ENCODE measurements around the gene PDE6B. TPM values are rescaled to one million over a fixed set of nuclear protein-coding genes. Genes with fewer than 3 reads are reported as not detected.

PDE6B gene
- polyA plus RNA-seq, 2 of the 4 experiments (the other 2 are of a cell fraction): not detected

DNA sequence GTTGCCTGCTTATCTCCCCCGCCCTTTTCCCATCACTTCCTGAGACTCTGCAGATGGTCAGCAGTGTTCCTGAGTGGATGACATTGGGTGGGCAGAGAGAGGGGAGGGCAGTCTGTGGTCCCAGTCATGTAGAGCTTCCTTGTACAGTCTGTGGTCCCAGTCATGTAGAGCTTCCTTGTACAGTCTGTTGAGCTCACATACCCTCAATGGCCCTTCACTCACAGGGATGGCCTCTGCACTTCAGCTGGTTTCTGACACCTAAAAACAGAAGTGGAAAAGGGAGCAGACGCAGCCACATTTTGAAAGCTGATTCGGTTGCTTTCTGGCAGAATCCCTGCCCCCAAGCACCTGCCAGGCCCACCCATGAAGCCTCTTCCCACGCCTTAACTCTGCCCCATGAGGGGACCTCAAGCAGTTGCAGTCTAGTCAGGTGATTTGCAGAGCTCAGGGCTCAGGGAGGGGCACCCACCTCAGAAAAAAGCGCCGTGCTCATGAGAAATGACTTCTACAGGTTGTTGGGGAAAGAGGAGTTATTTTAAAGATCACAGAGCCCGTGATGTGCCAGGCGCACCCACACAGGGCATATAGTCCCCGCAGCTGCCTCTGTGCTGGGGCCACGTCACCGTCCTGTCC is 45.7 kb upstream of the PDE6B start:
- ATAC-seq: no peak; a peak in 1 of 6 replicates
- WGBS (ENCODE audit: missing lambda C conversion rate): 45% methylated on average over 9 of the region's 11 CpGs
- H3K4me1 ChIP-seq: no peaks in the 10 kb centered on the region
- TF ChIP-seq, protein P1, sequence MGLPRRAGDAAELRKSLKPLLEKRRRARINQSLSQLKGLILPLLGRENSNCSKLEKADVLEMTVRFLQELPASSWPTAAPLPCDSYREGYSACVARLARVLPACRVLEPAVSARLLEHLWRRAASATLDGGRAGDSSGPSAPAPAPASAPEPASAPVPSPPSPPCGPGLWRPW (IDR thresholded peaks at IDR 0.05): no peak
- no peak for TF ChIP-seq CHD4 (IDR thresholded peaks at IDR 0.05; ENCODE audit: borderline replicate concordance)
- TF ChIP-seq FOSL2 (IDR thresholded peaks at IDR 0.05): no peak
- no peak for TF ChIP-seq FOSL2 (CRISPR knock-in tag; IDR thresholded peaks at IDR 0.05)
- TF ChIP-seq HOXA7 (CRISPR knock-in tag; IDR thresholded peaks at IDR 0.05): no peak
- TF ChIP-seq, protein P2, sequence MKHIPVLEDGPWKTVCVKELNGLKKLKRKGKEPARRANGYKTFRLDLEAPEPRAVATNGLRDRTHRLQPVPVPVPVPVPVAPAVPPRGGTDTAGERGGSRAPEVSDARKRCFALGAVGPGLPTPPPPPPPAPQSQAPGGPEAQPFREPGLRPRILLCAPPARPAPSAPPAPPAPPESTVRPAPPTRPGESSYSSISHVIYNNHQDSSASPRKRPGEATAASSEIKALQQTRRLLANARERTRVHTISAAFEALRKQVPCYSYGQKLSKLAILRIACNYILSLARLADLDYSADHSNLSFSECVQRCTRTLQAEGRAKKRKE (CRISPR knock-in tag; IDR thresholded peaks at IDR 0.05; ENCODE audit: low read depth): no peak
- TF ChIP-seq TFCP2L1 (CRISPR knock-in tag; IDR thresholded peaks at IDR 0.05): no peak
- no peak for TF ChIP-seq NR3C1 (IDR thresholded peaks at IDR 0.05)
- TF ChIP-seq NFE2L2 (conservative IDR thresholded peaks at IDR 0.05; ENCODE audit: low read length): no peak
- no peak for TF ChIP-seq JUNB (IDR thresholded peaks at IDR 0.05)
- no peak for TF ChIP-seq CBX8 (IDR thresholded peaks at IDR 0.05)
- TF ChIP-seq ESRRA (IDR thresholded peaks at IDR 0.05; ENCODE audit: borderline replicate concordance, low read length): no peak
- no peak for TF ChIP-seq CEBPB (IDR thresholded peaks at IDR 0.05)
- TF ChIP-seq, protein P3, sequence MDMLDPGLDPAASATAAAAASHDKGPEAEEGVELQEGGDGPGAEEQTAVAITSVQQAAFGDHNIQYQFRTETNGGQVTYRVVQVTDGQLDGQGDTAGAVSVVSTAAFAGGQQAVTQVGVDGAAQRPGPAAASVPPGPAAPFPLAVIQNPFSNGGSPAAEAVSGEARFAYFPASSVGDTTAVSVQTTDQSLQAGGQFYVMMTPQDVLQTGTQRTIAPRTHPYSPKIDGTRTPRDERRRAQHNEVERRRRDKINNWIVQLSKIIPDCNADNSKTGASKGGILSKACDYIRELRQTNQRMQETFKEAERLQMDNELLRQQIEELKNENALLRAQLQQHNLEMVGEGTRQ (IDR thresholded peaks at IDR 0.05): no peak
- TF ChIP-seq MAFK (IDR thresholded peaks at IDR 0.05; ENCODE audit: partially characterized antibody): no peak
- ChIA-PET POLR2A (no interaction called here), CTCF (no interaction called here)
- H3K4me3 ChIP-seq: no peak overlapping the region
- no peak overlapping the region for H3K4me2 ChIP-seq
- DNase-seq (ENCODE audit: low read depth in 1 of 2, low spot score in 1 of 2): no peak
- no peak overlapping the region for H3K27ac ChIP-seq
- no peak for FAIRE-seq
- 0 out of 3 replicates have a peak, but pooled peaks cover 2% of the 10 kb centered on the region for H3K9me3 ChIP-seq

DNA sequence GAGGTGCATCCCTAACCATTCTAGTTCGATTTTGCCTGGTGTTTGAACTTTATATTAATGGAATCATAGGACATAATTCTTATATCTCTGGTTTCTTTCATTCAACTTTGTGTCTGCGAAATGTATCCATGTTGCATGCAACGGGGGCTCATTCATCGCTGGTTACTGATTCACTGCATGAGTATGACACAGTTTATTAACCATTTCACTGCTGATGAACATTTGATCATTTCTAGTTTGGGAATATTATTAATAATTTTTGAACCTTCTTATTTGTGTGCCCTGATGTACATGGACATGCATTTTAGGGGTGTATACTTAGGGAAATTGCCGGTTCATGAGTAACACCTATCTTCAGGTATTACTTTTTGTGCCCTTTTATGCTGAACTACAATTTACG is 44.2 kb upstream of the PDE6B start:
- no peak overlapping the region for H3K27ac ChIP-seq
- H3K4me2 ChIP-seq: no peak overlapping the region
- no peak for FAIRE-seq
- ChIA-PET POLR2A (no interaction called here), CTCF (interaction anchor here (0.6 kb wide), 1 partner anchor 9 kb away, joined by 3 read pairs; no protein-coding TSS in a partner anchor)
- no peak overlapping the region for H3K4me3 ChIP-seq
- TF ChIP-seq ESRRA (IDR thresholded peaks at IDR 0.05; ENCODE audit: borderline replicate concordance, low read length) (no peak), CBX8 (IDR thresholded peaks at IDR 0.05) (no peak), PHF8 (IDR thresholded peaks at IDR 0.05; ENCODE audit: borderline replicate concordance, low read depth) (no peak), BHLHE40 (IDR thresholded peaks at IDR 0.05; ENCODE audit: low read depth, low read length) (no peak)
- TF ChIP-seq, protein P4, sequence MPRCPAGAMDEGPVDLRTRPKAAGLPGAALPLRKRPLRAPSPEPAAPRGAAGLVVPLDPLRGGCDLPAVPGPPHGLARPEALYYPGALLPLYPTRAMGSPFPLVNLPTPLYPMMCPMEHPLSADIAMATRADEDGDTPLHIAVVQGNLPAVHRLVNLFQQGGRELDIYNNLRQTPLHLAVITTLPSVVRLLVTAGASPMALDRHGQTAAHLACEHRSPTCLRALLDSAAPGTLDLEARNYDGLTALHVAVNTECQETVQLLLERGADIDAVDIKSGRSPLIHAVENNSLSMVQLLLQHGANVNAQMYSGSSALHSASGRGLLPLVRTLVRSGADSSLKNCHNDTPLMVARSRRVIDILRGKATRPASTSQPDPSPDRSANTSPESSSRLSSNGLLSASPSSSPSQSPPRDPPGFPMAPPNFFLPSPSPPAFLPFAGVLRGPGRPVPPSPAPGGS (IDR thresholded peaks at IDR 0.05): no peak
- 7% methylated on average over 6 of the region's 6 CpGs for WGBS (ENCODE audit: missing lambda C conversion rate)
- 0 out of 3 replicates have a peak, but pooled peaks cover 2% of the 10 kb centered on the region for H3K9me3 ChIP-seq
- H3K4me1 ChIP-seq: no peaks in the 10 kb centered on the region
- ATAC-seq: no peak
- no peak for DNase-seq (ENCODE audit: low read depth in 1 of 2, low spot score in 1 of 2)

DNA sequence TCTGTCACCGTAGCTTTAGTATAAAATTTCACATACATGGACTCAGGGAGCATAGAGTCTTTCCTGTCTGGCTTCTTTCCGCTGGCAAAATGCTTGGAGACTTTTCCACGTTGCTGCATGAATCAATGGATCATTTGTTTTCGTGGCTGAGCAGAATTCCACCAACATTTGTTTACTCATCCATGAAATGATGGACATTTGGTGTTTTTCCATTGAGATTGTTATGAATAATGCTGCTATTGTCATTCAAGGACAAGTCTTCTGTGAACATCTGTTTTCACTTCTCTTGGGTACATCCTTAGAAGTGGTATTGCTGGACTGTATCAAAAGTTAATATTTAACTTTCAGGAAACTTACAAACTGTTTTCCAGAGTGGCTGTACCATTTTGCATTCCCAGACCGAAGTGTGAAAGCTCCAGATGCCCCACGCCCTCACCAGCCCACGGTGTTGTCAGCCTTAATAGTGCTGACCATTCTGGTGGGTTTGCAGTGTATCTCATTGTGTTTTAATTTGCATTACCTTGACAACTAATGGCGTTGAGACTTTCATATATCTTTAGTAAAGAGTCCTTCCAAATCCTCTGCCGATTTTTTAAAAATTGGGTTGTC is 43.5 kb upstream of the PDE6B start:
- Histone ChIP-seq H3K4me3 (no peak overlapping the region), H3K4me2 (no peak overlapping the region), H3K9me3 (0 out of 3 replicates have a peak, but pooled peaks cover 2% of the 10 kb centered on the region), H3K4me1 (no peaks in the 10 kb centered on the region), H3K27ac (no peak overlapping the region)
- FAIRE-seq (no peak), DNase-seq (ENCODE audit: low read depth in 1 of 2, low spot score in 1 of 2) (no peak), ATAC-seq (no peak)
- ChIA-PET POLR2A (no interaction called here), CTCF (interaction anchor here (0.6 kb wide), 1 partner anchor 8 kb away, joined by 3 read pairs; no protein-coding TSS in a partner anchor)
- TF ChIP-seq NR3C1 (IDR thresholded peaks at IDR 0.05) (no peak), GATA3 (IDR thresholded peaks at IDR 0.05; ENCODE audit: borderline replicate concordance) (no peak), ZSCAN20 (CRISPR knock-in tag; IDR thresholded peaks at IDR 0.05) (no peak), JUN (IDR thresholded peaks at IDR 0.05) (no peak), EP300 (IDR thresholded peaks at IDR 0.05) (no peak), EHF (CRISPR knock-in tag; IDR thresholded peaks at IDR 0.05) (no peak), PHF8 (IDR thresholded peaks at IDR 0.05; ENCODE audit: borderline replicate concordance, low read depth) (no peak), RFX5 (IDR thresholded peaks at IDR 0.05) (no peak), MAFK (IDR thresholded peaks at IDR 0.05; ENCODE audit: partially characterized antibody) (no peak)
- TF ChIP-seq, protein P5, sequence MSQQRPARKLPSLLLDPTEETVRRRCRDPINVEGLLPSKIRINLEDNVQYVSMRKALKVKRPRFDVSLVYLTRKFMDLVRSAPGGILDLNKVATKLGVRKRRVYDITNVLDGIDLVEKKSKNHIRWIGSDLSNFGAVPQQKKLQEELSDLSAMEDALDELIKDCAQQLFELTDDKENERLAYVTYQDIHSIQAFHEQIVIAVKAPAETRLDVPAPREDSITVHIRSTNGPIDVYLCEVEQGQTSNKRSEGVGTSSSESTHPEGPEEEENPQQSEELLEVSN (IDR thresholded peaks at IDR 0.05; ENCODE audit: borderline replicate concordance, low read depth): no peak
- WGBS (ENCODE audit: missing lambda C conversion rate): 6% methylated on average over 9 of the region's 9 CpGs
